Raji (cell line): ENCODE results near the gene LANCL2.

Experiments
- POLR2A ChIP-seq: IDR thresholded peaks from 2 replicates; pipeline ENCODE4 v1.6.1; 2011; ENCODE audit warnings: low read depth, low read length, control low read depth; ENCODE audit not compliant: insufficient read depth

LANCL2 gene

GRCh38 chr7:55377162-55377817 lies 12.2 kb downstream of the LANCL2 start:
- TF ChIP-seq POLR2A, result no peak

- TF ChIP-seq POLR2A, result no peak
These were observed 14.1 kb downstream of the LANCL2 start for GRCh38 chr7:55379285-55379684.

GRCh38 chr7:55381189-55381588 lies 16.1 kb downstream of the LANCL2 start:
- TF ChIP-seq POLR2A, result no peak

GRCh38 chr7:55381696-55382095 lies 16.6 kb downstream of the LANCL2 start:
- TF ChIP-seq POLR2A, result no peak

GRCh38 chr7:55382251-55382650 lies 17.1 kb downstream of the LANCL2 start:
- TF ChIP-seq POLR2A, result no peak

- TF ChIP-seq POLR2A, result no peak
These were observed 21.4 kb downstream of the LANCL2 start for GRCh38 chr7:55386541-55386940.

- TF ChIP-seq POLR2A, result no peak
These were observed 22.2 kb downstream of the LANCL2 start for GRCh38 chr7:55387062-55387965.

GRCh38 chr7:55396233-55396785 lies 31.2 kb downstream of the LANCL2 start:
- no peak for TF ChIP-seq POLR2A

GRCh38 chr7:55397617-55398016 lies 32.5 kb downstream of the LANCL2 start:
- no peak for TF ChIP-seq POLR2A

GRCh38 chr7:55400191-55400590 lies 35.1 kb downstream of the LANCL2 start:
- TF ChIP-seq POLR2A, result no peak

- TF ChIP-seq POLR2A, result no peak
These were observed 40.9 kb downstream of the LANCL2 start for GRCh38 chr7:55405856-55406541.

- no peak for TF ChIP-seq POLR2A
These were observed 44.5 kb downstream of the LANCL2 start for GRCh38 chr7:55409482-55410225.

GRCh38 chr7:55410667-55411239 lies 45.6 kb downstream of the LANCL2 start:
- TF ChIP-seq POLR2A, result no peak

- no peak for TF ChIP-seq POLR2A
These were observed 46.7 kb downstream of the LANCL2 start for GRCh38 chr7:55411844-55412243.
